H9 (cell line): Measurements from ENCODE around the gene WFIKKN1. TPM values are rescaled to one million over a fixed set of nuclear protein-coding genes. Genes with fewer than 3 reads are reported as not detected.

Experiments
- DNase-seq: peaks from one replicate; pipeline ENCODE4 v3.0.0-alpha.2; 2017
- H2AFZ ChIP-seq: one replicate; pipeline ENCODE4 v1.6.1; 2013; ENCODE audit warnings: mild to moderate bottlenecking, low read length, control low read depth, moderate library complexity
- H2AK5ac ChIP-seq: 2 replicates; pipeline ENCODE4 v1.6.1; 2013; ENCODE audit warnings: low read length, control low read depth, mixed read lengths; ENCODE audit not compliant: insufficient read length
- H2BK120ac ChIP-seq: one replicate; pipeline ENCODE4 v1.6.1; 2013; ENCODE audit warnings: low read depth, mild to moderate bottlenecking, low read length, control low read depth, inconsistent platforms; ENCODE audit not compliant: poor library complexity, severe bottlenecking
- H2BK12ac ChIP-seq: 2 replicates; pipeline ENCODE4 v1.6.1; 2013; ENCODE audit warnings: low read length, control low read depth, mixed read lengths, low read depth; ENCODE audit not compliant: insufficient read length
- H2BK15ac ChIP-seq: 2 replicates; pipeline ENCODE4 v1.6.1; 2013; ENCODE audit warnings: low read depth, low read length, control low read depth
- H2BK20ac ChIP-seq: one replicate; pipeline ENCODE4 v1.6.1; 2013; ENCODE audit warnings: low read depth, mild to moderate bottlenecking, low read length, control low read depth, inconsistent platforms; ENCODE audit not compliant: poor library complexity, severe bottlenecking
- H2BK5ac ChIP-seq: 2 replicates; pipeline ENCODE4 v1.6.1; 2013; ENCODE audit warnings: low read length, control low read depth, mixed read lengths; ENCODE audit not compliant: insufficient read length
- H3K14ac ChIP-seq: 2 replicates; pipeline ENCODE4 v1.6.1; 2013; ENCODE audit warnings: low read length, control low read depth; ENCODE audit not compliant: insufficient read depth
- H3K18ac ChIP-seq: 2 replicates; pipeline ENCODE4 v1.6.1; 2013; ENCODE audit warnings: low read depth, mild to moderate bottlenecking, mixed read lengths, low read length, control low read depth; ENCODE audit not compliant: insufficient read length
- H3K23ac ChIP-seq: 2 replicates; pipeline ENCODE4 v1.6.1; 2013; ENCODE audit warnings: low read length, control low read depth, mixed read lengths, low read depth; ENCODE audit not compliant: insufficient read length
- H3K23me2 ChIP-seq: 2 replicates; pipeline ENCODE4 v1.6.1; 2013; ENCODE audit warnings: low read depth, mild to moderate bottlenecking, mixed read lengths, low read length, control low read depth; ENCODE audit not compliant: insufficient read length, poor library complexity, severe bottlenecking
- H3K27ac ChIP-seq: 2 replicates; pipeline ENCODE4 v1.5.1; 2013; ENCODE audit warnings: low read length, control low read depth, mixed read lengths, low read depth; ENCODE audit not compliant: insufficient read length
- H3K27me3 ChIP-seq: 2 replicates; pipeline ENCODE4 v1.6.1; 2013; ENCODE audit warnings: low read length, control low read depth, inconsistent platforms; ENCODE audit not compliant: insufficient read depth
- H3K4ac ChIP-seq: 2 replicates; pipeline ENCODE4 v1.6.1; 2013; ENCODE audit warnings: low read depth, mild to moderate bottlenecking, control low read depth, inconsistent platforms, low read length, moderate library complexity
- H3K4me1 ChIP-seq: 2 replicates; pipeline ENCODE4 v1.6.1; 2013; ENCODE audit warnings: low read length, control low read depth, inconsistent platforms; ENCODE audit not compliant: insufficient read depth
- H3K4me2 ChIP-seq: 2 replicates; pipeline ENCODE4 v1.6.1; 2013; ENCODE audit warnings: low read length, control low read depth, mixed read lengths; ENCODE audit not compliant: insufficient read length, insufficient read depth
- H3K56ac ChIP-seq: 2 replicates; pipeline ENCODE4 v1.6.1; 2013; ENCODE audit warnings: low read depth, mild to moderate bottlenecking, mixed read lengths, low read length, control low read depth; ENCODE audit not compliant: insufficient read length
- H3K79me1 ChIP-seq: 2 replicates; pipeline ENCODE4 v1.6.1; 2013; ENCODE audit warnings: low read depth, mild to moderate bottlenecking, moderate library complexity, low read length, control low read depth, inconsistent platforms; ENCODE audit not compliant: insufficient read depth, poor library complexity, severe bottlenecking
- H3K79me2 ChIP-seq: 2 replicates; pipeline ENCODE4 v1.6.1; 2013; ENCODE audit warnings: low read length, control low read depth, inconsistent platforms; ENCODE audit not compliant: insufficient read depth
- H3K9ac ChIP-seq: 2 replicates; pipeline ENCODE4 v1.6.1; 2013; ENCODE audit warnings: low read length, control low read depth, mixed read lengths; ENCODE audit not compliant: insufficient read length; ENCODE audit errors: extremely low read depth
- H3K9me3 ChIP-seq: one replicate; pipeline ENCODE4 v1.6.1; 2013; ENCODE audit warnings: low read depth, low read length, inconsistent platforms; ENCODE audit not compliant: control insufficient read depth
- H3T11ph ChIP-seq: one replicate; pipeline ENCODE4 v1.6.1; 2013; ENCODE audit warnings: mild to moderate bottlenecking, low read length, control low read depth, inconsistent platforms
- H4K20me1 ChIP-seq: one replicate; pipeline ENCODE4 v1.6.1; 2013; ENCODE audit not compliant: control insufficient read depth, insufficient read length, insufficient read depth
- H4K5ac ChIP-seq: 2 replicates; pipeline ENCODE4 v1.6.1; 2013; ENCODE audit warnings: low read depth, mild to moderate bottlenecking, mixed read lengths, low read length, control low read depth; ENCODE audit not compliant: insufficient read length
- H4K8ac ChIP-seq: replicated peaks from 2 replicates; pipeline ENCODE4 v1.6.1; 2013; ENCODE audit warnings: low read length, control low read depth, mixed read lengths, low read depth; ENCODE audit not compliant: insufficient read length
- H4K91ac ChIP-seq: 2 replicates; pipeline ENCODE4 v1.6.1; 2013; ENCODE audit warnings: low read depth, mild to moderate bottlenecking, moderate library complexity, mixed read lengths, low read length, control low read depth; ENCODE audit not compliant: insufficient read length
- H3K27ac Mint-ChIP-seq, 3 experiments: 2 replicates in 2 of 3; 3 replicates in 1 of 3; pipeline ENCODE4 v1.8.0; 2020 to 2021; ENCODE audit warnings: mixed read lengths in 3 of 3, mild to moderate bottlenecking in 1 of 3, moderate library complexity in 1 of 3
- H3K27me3 Mint-ChIP-seq: 2 replicates; pipeline ENCODE4 v1.8.0; 2021; ENCODE audit warnings: low read depth, mild to moderate bottlenecking, moderate library complexity, mixed read lengths
- H3K36me3 Mint-ChIP-seq, 3 experiments: 2 replicates in 2 of 3; 3 replicates in 1 of 3; pipeline ENCODE4 v1.8.0; 2020 to 2021; ENCODE audit warnings: low read depth in 3 of 3, mixed read lengths in 3 of 3; ENCODE audit not compliant: insufficient read depth in 1 of 3
- H3K4me1 Mint-ChIP-seq, 2 experiments: 2 replicates each; pipeline ENCODE4 v1.8.0; 2020; ENCODE audit warnings: mixed read lengths in 2 of 2
- H3K4me3 Mint-ChIP-seq, 2 experiments: 2 replicates in 1 of 2; 3 replicates in 1 of 2; pipeline ENCODE4 v1.8.0; 2020 to 2021; ENCODE audit warnings: mild to moderate bottlenecking in 2 of 2, mixed read lengths in 2 of 2, moderate library complexity in 1 of 2
- H3K9me3 Mint-ChIP-seq, 2 experiments: 2 replicates in 1 of 2; 3 replicates in 1 of 2; pipeline ENCODE4 v1.8.0; 2020; ENCODE audit warnings: mild to moderate bottlenecking in 2 of 2, mixed read lengths in 2 of 2, moderate library complexity in 1 of 2
- WGBS: extraction: QIAGEN DNeasy Blood & Tissue Kit; methylation state at CpG from one replicate; pipeline ENCODE4 v1.1.7; 2013; ENCODE audit warnings: missing lambda C conversion rate, low lambda C conversion rate, mixed read lengths; ENCODE audit not compliant: insufficient read length; ENCODE audit errors: extremely low coverage; 5-methylcytosine and 5-hydroxymethylcytosine counted together
- total RNA-seq: library from RNA; stranded (reverse); gene quantifications from 2 replicates; pipeline ENCODE4 v1.2.1, GENCODE V29; 2021
- TF ChIP-seq, protein P1 (sequence below): fragments of 200-600 bp; sonication (generic); conservative IDR thresholded peaks from 3 replicates; pipeline ENCODE4 v1.8.0; 2021; ENCODE audit warnings: antibody characterized with exemption, mild to moderate bottlenecking

WFIKKN1 gene
- total RNA-seq, 1 experiment from 2014 or later: 8.3 TPM

- H4K5ac ChIP-seq: no peak overlapping the region
- no peaks in the 10 kb centered on the region for H3K4me1 ChIP-seq
- H2BK12ac ChIP-seq: no peak overlapping the region
- no peak overlapping the region for H2AFZ ChIP-seq
- H4K20me1 ChIP-seq: no peaks in the 10 kb centered on the region
- Mint-ChIP-seq H3K4me1 (peaks cover 14 to 21% of the 10 kb centered on the region in 2 experiments), H3K9me3 (no peaks in the 10 kb centered on the region), H3K4me3 (peak overlapping the region in 1 of 2 experiments; percentile 69; a peak in 1 of 5 replicates), H3K36me3 (peaks cover 11 to 25% (median 23%) of the 10 kb centered on the region in 3 experiments; a peak in 6 of 7 replicates), H3K27me3 (peaks cover 3% of the 10 kb centered on the region; the same call in 1 of the 2 replicates), H3K27ac (no peak overlapping the region; a peak in 1 of 7 replicates)
- H3K9me3 ChIP-seq: no peaks in the 10 kb centered on the region
- no peak overlapping the region for H3K27ac ChIP-seq
- H3K79me1 ChIP-seq: no peaks in the 10 kb centered on the region
- no peak overlapping the region for H2AK5ac ChIP-seq
- H3K27me3 ChIP-seq: no peaks in the 10 kb centered on the region
- H3K14ac ChIP-seq: no peak overlapping the region
- no peak overlapping the region for H3K18ac ChIP-seq
- no peak overlapping the region for H2BK20ac ChIP-seq
- H3K56ac ChIP-seq: no peak overlapping the region
- no peak overlapping the region for H2BK5ac ChIP-seq
- TF ChIP-seq, protein P1, sequence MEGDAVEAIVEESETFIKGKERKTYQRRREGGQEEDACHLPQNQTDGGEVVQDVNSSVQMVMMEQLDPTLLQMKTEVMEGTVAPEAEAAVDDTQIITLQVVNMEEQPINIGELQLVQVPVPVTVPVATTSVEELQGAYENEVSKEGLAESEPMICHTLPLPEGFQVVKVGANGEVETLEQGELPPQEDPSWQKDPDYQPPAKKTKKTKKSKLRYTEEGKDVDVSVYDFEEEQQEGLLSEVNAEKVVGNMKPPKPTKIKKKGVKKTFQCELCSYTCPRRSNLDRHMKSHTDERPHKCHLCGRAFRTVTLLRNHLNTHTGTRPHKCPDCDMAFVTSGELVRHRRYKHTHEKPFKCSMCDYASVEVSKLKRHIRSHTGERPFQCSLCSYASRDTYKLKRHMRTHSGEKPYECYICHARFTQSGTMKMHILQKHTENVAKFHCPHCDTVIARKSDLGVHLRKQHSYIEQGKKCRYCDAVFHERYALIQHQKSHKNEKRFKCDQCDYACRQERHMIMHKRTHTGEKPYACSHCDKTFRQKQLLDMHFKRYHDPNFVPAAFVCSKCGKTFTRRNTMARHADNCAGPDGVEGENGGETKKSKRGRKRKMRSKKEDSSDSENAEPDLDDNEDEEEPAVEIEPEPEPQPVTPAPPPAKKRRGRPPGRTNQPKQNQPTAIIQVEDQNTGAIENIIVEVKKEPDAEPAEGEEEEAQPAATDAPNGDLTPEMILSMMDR: no peak
- no peak overlapping the region for H2BK15ac ChIP-seq
- no peak overlapping the region for H3K9ac ChIP-seq
- no peak for DNase-seq
- no peak overlapping the region for H3K4ac ChIP-seq
- no peaks in the 10 kb centered on the region for H3K79me2 ChIP-seq
- no peak overlapping the region for H3T11ph ChIP-seq
- H3K23me2 ChIP-seq: peaks cover 7% of the 10 kb centered on the region
- no peak overlapping the region for H4K91ac ChIP-seq
- no peak overlapping the region for H4K8ac ChIP-seq
- H2BK120ac ChIP-seq: no peak overlapping the region
- no peak overlapping the region for H3K4me2 ChIP-seq
- no peak overlapping the region for H3K23ac ChIP-seq
- no CpG with 5 or more reads among the region's 22 CpGs for WGBS
Observed at GRCh38 chr16:674214-674881, 43.6 kb downstream of the WFIKKN1 start.
